Ascending aorta (tissue), 2 donors: ENCODE results near the gene STYXL2. TPM values are rescaled to one million over a fixed set of nuclear protein-coding genes. Genes with fewer than 3 reads are reported as not detected.

ENCODE experiments used
- DNase-seq, 2 donors: peaks; one replicate each; pipeline ENCODE4 v3.0.0-alpha.2; 2019; ENCODE audit warnings: low spot score in 2 of 2
- H3K27ac ChIP-seq, 2 donors: fragments of 200-600 bp; sonication (generic); one replicate each; pipeline ENCODE4 v1.5.1; 2016 to 2017; ENCODE audit warnings: mild to moderate bottlenecking in 1 of 2
- H3K27me3 ChIP-seq: fragments of 200-600 bp; sonication (generic); one replicate; pipeline ENCODE4 v1.5.1; 2017
- H3K36me3 ChIP-seq, 2 donors: fragments of 200-600 bp; sonication (generic); one replicate each; pipeline ENCODE4 v1.5.1; 2016
- H3K4me1 ChIP-seq, 2 donors: fragments of 200-600 bp; sonication (generic); one replicate each; pipeline ENCODE4 v1.5.1; 2016 to 2017; ENCODE audit warnings: mild to moderate bottlenecking in 1 of 2
- H3K4me3 ChIP-seq, 2 donors: fragments of 200-600 bp; sonication (generic); one replicate each; pipeline ENCODE4 v1.5.1; 2016 to 2017; ENCODE audit warnings: mild to moderate bottlenecking in 1 of 2
- H3K9me3 ChIP-seq, 2 donors: fragments of 200-600 bp; sonication (generic); one replicate each; pipeline ENCODE4 v1.5.1; 2016
- CTCF ChIP-seq, 3 experiments: fragments of 200-600 bp in 2 of 3; fragments of 450-650 bp in 1 of 3; sonication (generic) in 2 of 3; IDR thresholded peaks; one replicate each; pipeline ENCODE4 v1.5.1; 2016 to 2019; ENCODE audit warnings: antibody characterized with exemption in 3 of 3, mild to moderate bottlenecking in 1 of 3, moderate library complexity in 1 of 3
- intact Hi-C: fragments of 100-400 bp; cut with DNase I; formaldehyde crosslinking; loops from one replicate; pipeline ENCODE4 v1.15.1; 2023
- total RNA-seq: library from RNA; depleted of rRNA; stranded (reverse); fragments of >200 nt; gene quantifications from one replicate; pipeline ENCODE4 v1.1.0, GENCODE V29; 2016

The STYXL2 gene
- total RNA-seq, 1 donor from 2014 or later, result 0.96 TPM

GRCh38 chr1:167101754-167102153 lies 7.9 kb downstream of the STYXL2 start:
- H3K4me3 ChIP-seq, result no peak overlapping the region
- no peaks in the 10 kb centered on the region for H3K27me3 ChIP-seq
- H3K9me3 ChIP-seq, result peaks cover 0 to 4% of the 10 kb centered on the region in 2 donors
- H3K36me3 ChIP-seq, result peaks cover 0 to 13% of the 10 kb centered on the region in 2 donors
- DNase-seq, result no peak
- TF ChIP-seq CTCF (IDR thresholded peaks at IDR 0.05), result no peak
- H3K27ac ChIP-seq, result no peak overlapping the region
- intact Hi-C loops, result no loop called here
- H3K4me1 ChIP-seq, result no peaks in the 10 kb centered on the region

- no peak for DNase-seq
- Histone ChIP-seq H3K36me3 (peaks cover 0 to 15% of the 10 kb centered on the region in 2 donors), H3K27ac (no peak overlapping the region), H3K9me3 (peaks cover 0 to 2% of the 10 kb centered on the region in 2 donors), H3K27me3 (no peaks in the 10 kb centered on the region), H3K4me3 (no peak overlapping the region), H3K4me1 (no peaks in the 10 kb centered on the region)
- intact Hi-C loops, result no loop called here
- no peak for TF ChIP-seq CTCF (IDR thresholded peaks at IDR 0.05)
Observed at GRCh38 chr1:167102906-167103573, 9.2 kb downstream of the STYXL2 start.

GRCh38 chr1:167104256-167104633 lies 10.4 kb downstream of the STYXL2 start:
- TF ChIP-seq CTCF (IDR thresholded peaks at IDR 0.05), result no peak
- Histone ChIP-seq H3K27me3 (no peaks in the 10 kb centered on the region), H3K9me3 (peaks cover 0 to 2% of the 10 kb centered on the region in 2 donors), H3K36me3 (peaks cover 0 to 15% of the 10 kb centered on the region in 2 donors), H3K27ac (no peak overlapping the region), H3K4me1 (no peaks in the 10 kb centered on the region), H3K4me3 (no peak overlapping the region)
- intact Hi-C loops, result no loop called here
- DNase-seq, result no peak

GRCh38 chr1:167105271-167106118 lies 11.6 kb downstream of the STYXL2 start:
- no peak for TF ChIP-seq CTCF (IDR thresholded peaks at IDR 0.05)
- DNase-seq, result no peak
- Histone ChIP-seq H3K4me3 (no peak overlapping the region), H3K27ac (no peak overlapping the region), H3K4me1 (no peaks in the 10 kb centered on the region), H3K27me3 (no peaks in the 10 kb centered on the region), H3K36me3 (peaks cover 0 to 12% of the 10 kb centered on the region in 2 donors), H3K9me3 (no peaks in the 10 kb centered on the region)
- intact Hi-C loops, result no loop called here

- no peaks in the 10 kb centered on the region for H3K4me1 ChIP-seq
- peaks cover 0 to 12% of the 10 kb centered on the region in 2 donors for H3K36me3 ChIP-seq
- no peaks in the 10 kb centered on the region for H3K9me3 ChIP-seq
- H3K27me3 ChIP-seq, result no peaks in the 10 kb centered on the region
- intact Hi-C loops, result no loop called here
- H3K4me3 ChIP-seq, result no peak overlapping the region
- DNase-seq, result no peak
- TF ChIP-seq CTCF (IDR thresholded peaks at IDR 0.05), result no peak
- no peak overlapping the region for H3K27ac ChIP-seq
Observed at GRCh38 chr1:167106119-167106461, 12.2 kb downstream of the STYXL2 start.
